ENCODE data around the gene SPIRE1.
"Not testable (repeated sequence)": the region's sequence is repeated elsewhere in the genome, so short reads cannot be mapped to it uniquely, and the experiment has no call there.

The SPIRE1 gene

GRCh38 chr18:12585218-12585617, 72.7 kb downstream of the SPIRE1 start:
- no peaks in the 10 kb centered on the region for H3K4me1 ChIP-seq

GRCh38 chr18:12580630-12581342, 77.1 kb downstream of the SPIRE1 start:
- H3K27ac ChIP-seq = no peak overlapping the region

More at GRCh38 chr18:12585218-12585617, 72.7 kb downstream of the SPIRE1 start:
- Histone ChIP-seq H3K4me2 (no peak overlapping the region), H3K4me3 (no peak overlapping the region), H3K9ac (no peak overlapping the region), H3K27me3 (no peaks in the 10 kb centered on the region), H3K27ac (no peak overlapping the region), H3K36me3 (no peaks in the 10 kb centered on the region), H4K20me1 (no peaks in the 10 kb centered on the region), H3K9me3 (no peaks in the 10 kb centered on the region)
- TF ChIP-seq Cebpa-rat (IDR thresholded peaks at IDR 0.05) = peak; percentile 69; the same call in 1 of the 2 replicates

GRCh38 chr18:12579775-12580174, 78.1 kb downstream of the SPIRE1 start:
- Histone ChIP-seq H3K27ac (no peak overlapping the region), H3K4me2 (no peak overlapping the region)
- no peak for TF ChIP-seq Cebpa-rat (IDR thresholded peaks at IDR 0.05)

More at GRCh38 chr18:12580630-12581342, 77.1 kb downstream of the SPIRE1 start:
- no peak for TF ChIP-seq Cebpa-rat (IDR thresholded peaks at IDR 0.05)
- H3K4me1 ChIP-seq = no peaks in the 10 kb centered on the region
- peaks cover 7% of the 10 kb centered on the region; the same call in 1 of the 2 replicates for H3K9me3 ChIP-seq
- H3K4me3 ChIP-seq = no peak overlapping the region
- no peaks in the 10 kb centered on the region for H4K20me1 ChIP-seq
- no peak overlapping the region for H3K4me2 ChIP-seq
- H3K27me3 ChIP-seq = no peaks in the 10 kb centered on the region
- H3K36me3 ChIP-seq = no peaks in the 10 kb centered on the region
- H3K9ac ChIP-seq = no peak overlapping the region

GRCh38 chr18:12577848-12578247, 80.1 kb downstream of the SPIRE1 start:
- no peaks in the 10 kb centered on the region for H3K36me3 ChIP-seq
- H3K4me2 ChIP-seq = no peak overlapping the region
- H3K9ac ChIP-seq = no peak overlapping the region
- no peak overlapping the region for H3K27ac ChIP-seq
- no peak overlapping the region for H3K4me3 ChIP-seq
- no peaks in the 10 kb centered on the region for H3K4me1 ChIP-seq
- H3K9me3 ChIP-seq = peaks cover 7% of the 10 kb centered on the region; the same call in 1 of the 2 replicates
- H3K27me3 ChIP-seq = no peaks in the 10 kb centered on the region
- no peaks in the 10 kb centered on the region for H4K20me1 ChIP-seq
- no peak for TF ChIP-seq Cebpa-rat (IDR thresholded peaks at IDR 0.05)

More at GRCh38 chr18:12579775-12580174, 78.1 kb downstream of the SPIRE1 start:
- H3K4me1 ChIP-seq = no peaks in the 10 kb centered on the region
- H3K4me3 ChIP-seq = no peak overlapping the region
- no peaks in the 10 kb centered on the region for H4K20me1 ChIP-seq
- H3K9me3 ChIP-seq = peaks cover 7% of the 10 kb centered on the region; the same call in 1 of the 2 replicates
- no peak overlapping the region for H3K9ac ChIP-seq
- H3K27me3 ChIP-seq = no peaks in the 10 kb centered on the region
- H3K36me3 ChIP-seq = no peaks in the 10 kb centered on the region

- peaks cover 7% of the 10 kb centered on the region; the same call in 1 of the 2 replicates for H3K9me3 ChIP-seq
- no peak overlapping the region for H3K4me3 ChIP-seq
- no peaks in the 10 kb centered on the region for H3K4me1 ChIP-seq
- H3K4me2 ChIP-seq = no peak overlapping the region
- no peaks in the 10 kb centered on the region for H3K27me3 ChIP-seq
- H3K9ac ChIP-seq = no peak overlapping the region
- no peak for TF ChIP-seq Cebpa-rat (IDR thresholded peaks at IDR 0.05)
- H3K27ac ChIP-seq = no peak overlapping the region
- H3K36me3 ChIP-seq = no peaks in the 10 kb centered on the region
- H4K20me1 ChIP-seq = no peaks in the 10 kb centered on the region
These were observed 83.3 kb downstream of the SPIRE1 start for GRCh38 chr18:12574494-12575185.

DNA sequence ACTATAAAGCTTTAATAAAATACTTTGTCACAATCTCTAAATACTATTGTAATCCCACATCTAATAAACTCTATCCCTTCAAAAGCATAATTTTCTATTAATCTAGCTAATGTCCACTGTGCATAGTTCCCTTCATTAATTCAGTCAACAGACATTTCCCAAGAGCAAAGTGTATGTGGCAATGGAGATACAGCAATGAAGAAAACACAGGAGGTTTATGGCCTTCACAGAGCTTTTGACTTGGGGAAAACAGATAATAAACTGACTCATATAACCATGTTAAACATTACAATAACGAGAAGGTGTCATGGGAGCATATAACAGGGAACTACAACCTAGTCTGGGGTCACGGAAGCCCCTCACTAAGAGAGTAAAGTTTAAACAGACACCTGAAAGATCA, 86.3 kb downstream of the SPIRE1 start:
- H3K9ac ChIP-seq = no peak overlapping the region
- no peak overlapping the region for H3K27ac ChIP-seq
- H3K36me3 ChIP-seq = no peaks in the 10 kb centered on the region
- H3K27me3 ChIP-seq = no peaks in the 10 kb centered on the region
- no peaks in the 10 kb centered on the region for H3K4me1 ChIP-seq
- H3K9me3 ChIP-seq = peaks cover under 1% of the 10 kb centered on the region; the same call in 1 of the 2 replicates
- H3K4me3 ChIP-seq = no peak overlapping the region
- H3K4me2 ChIP-seq = no peak overlapping the region
- no peaks in the 10 kb centered on the region for H4K20me1 ChIP-seq
- TF ChIP-seq Cebpa-rat (IDR thresholded peaks at IDR 0.05) = no peak

DNA sequence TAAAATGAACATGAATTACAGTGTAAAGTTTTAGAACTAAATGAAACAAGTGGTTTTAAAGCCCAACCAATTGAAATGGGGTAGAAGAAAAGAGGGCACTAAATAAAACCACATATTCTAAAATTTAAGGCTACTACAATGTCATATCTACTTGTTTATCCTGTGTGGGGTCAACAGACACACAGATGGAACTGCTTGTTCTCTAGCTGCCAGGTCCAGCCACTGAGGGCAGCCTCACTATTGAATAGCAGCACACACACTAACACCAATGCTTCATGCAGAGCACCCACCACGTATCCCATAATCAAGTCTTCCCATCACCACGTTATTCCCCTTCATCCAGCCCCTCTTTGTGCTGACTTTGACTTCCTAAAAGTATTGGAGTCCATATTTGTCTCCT, 88.1 kb downstream of the SPIRE1 start:
- H3K27ac ChIP-seq = no peak overlapping the region
- no peak overlapping the region for H3K9ac ChIP-seq
- H3K4me1 ChIP-seq = no peaks in the 10 kb centered on the region
- no peaks in the 10 kb centered on the region for H3K27me3 ChIP-seq
- no peaks in the 10 kb centered on the region for H4K20me1 ChIP-seq
- no peak for TF ChIP-seq Cebpa-rat (IDR thresholded peaks at IDR 0.05)
- H3K4me2 ChIP-seq = no peak overlapping the region
- H3K9me3 ChIP-seq = no peaks in the 10 kb centered on the region
- H3K4me3 ChIP-seq = no peak overlapping the region
- H3K36me3 ChIP-seq = no peaks in the 10 kb centered on the region

DNA sequence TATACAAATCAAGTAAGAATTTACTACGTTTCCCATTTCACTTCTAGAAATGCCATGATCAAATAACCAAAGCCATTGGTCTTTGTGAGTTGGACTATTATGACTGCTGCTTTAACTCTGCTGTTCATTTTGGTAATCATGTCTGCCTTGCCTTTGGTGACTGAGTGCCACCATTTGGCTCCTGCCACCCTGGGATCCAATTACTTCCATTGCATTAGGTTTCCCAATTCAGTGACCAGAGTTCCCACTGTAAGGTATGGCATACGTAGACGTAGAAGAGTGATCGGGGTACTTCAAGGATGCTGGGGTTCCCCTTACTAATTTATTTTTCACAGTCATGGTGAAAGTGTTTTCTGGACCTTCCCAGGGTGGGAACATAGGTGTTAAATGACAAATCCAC, 90.1 kb downstream of the SPIRE1 start:
- no peaks in the 10 kb centered on the region for H3K27me3 ChIP-seq
- H3K4me2 ChIP-seq = no peak overlapping the region
- H4K20me1 ChIP-seq = no peaks in the 10 kb centered on the region
- H3K9ac ChIP-seq = no peak overlapping the region
- H3K4me1 ChIP-seq = no peaks in the 10 kb centered on the region
- no peaks in the 10 kb centered on the region for H3K36me3 ChIP-seq
- no peaks in the 10 kb centered on the region for H3K9me3 ChIP-seq
- H3K27ac ChIP-seq = no peak overlapping the region
- no peak for TF ChIP-seq Cebpa-rat (IDR thresholded peaks at IDR 0.05)
- H3K4me3 ChIP-seq = no peak overlapping the region

GRCh38 chr18:12564861-12565260, 93.0 kb downstream of the SPIRE1 start:
- H3K36me3 ChIP-seq = no peaks in the 10 kb centered on the region
- H3K27me3 ChIP-seq = no peaks in the 10 kb centered on the region
- no peak overlapping the region for H3K9ac ChIP-seq
- no peak overlapping the region for H3K4me2 ChIP-seq
- no peaks in the 10 kb centered on the region for H3K4me1 ChIP-seq
- TF ChIP-seq Cebpa-rat (IDR thresholded peaks at IDR 0.05) = no peak
- H3K27ac ChIP-seq = no peak overlapping the region
- peaks cover under 1% of the 10 kb centered on the region; the same call in 1 of the 2 replicates for H3K9me3 ChIP-seq
- H4K20me1 ChIP-seq = no peaks in the 10 kb centered on the region
- H3K4me3 ChIP-seq = no peak overlapping the region

GRCh38 chr18:12564378-12564777, 93.5 kb downstream of the SPIRE1 start:
- Histone ChIP-seq H3K36me3 (no peaks in the 10 kb centered on the region), H4K20me1 (no peaks in the 10 kb centered on the region), H3K27me3 (no peaks in the 10 kb centered on the region), H3K4me2 (no peak overlapping the region), H3K4me1 (no peaks in the 10 kb centered on the region), H3K9ac (no peak overlapping the region), H3K27ac (no peak overlapping the region), H3K4me3 (no peak overlapping the region), H3K9me3 (peaks cover 6% of the 10 kb centered on the region)
- no peak for TF ChIP-seq Cebpa-rat (IDR thresholded peaks at IDR 0.05)

- H3K27ac ChIP-seq, H4K20me1 ChIP-seq, H3K36me3 ChIP-seq, H3K27me3 ChIP-seq, H3K4me3 ChIP-seq, H3K4me1 ChIP-seq, H3K9ac ChIP-seq, H3K4me2 ChIP-seq: not testable (repeated sequence)
- H3K9me3 ChIP-seq = peaks cover 42% of the 10 kb centered on the region
These were observed 97.3 kb downstream of the SPIRE1 start for GRCh38 chr18:12560600-12560999.

All from BLaER1 (cell line).